G401 (cell line): ENCODE results near the gene FAM168B. TPM values are rescaled to one million over a fixed set of nuclear protein-coding genes. Genes with fewer than 3 reads are reported as not detected.
A peak's percentile ranks its signal among the peaks of the same experiment; 100 is the strongest.

Source experiments
- DNase-seq: peaks from one replicate; pipeline ENCODE4 v3.0.0-alpha.2; 2015; ENCODE audit warnings: low spot score
- in situ Hi-C: cut with HindIII; loops from 2 replicates; pipeline ENCODE4 v1.10.0; 2016; ENCODE audit warnings: low sequenced_read_pairs, mixed read lengths
- total RNA-seq: library from RNA; depleted of rRNA; stranded (reverse); fragments of >200 nt; shearing (Covaris generic); gene quantifications from 2 replicates; pipeline ENCODE4 v1.2.3, GENCODE V29; 2014

The FAM168B gene
- total RNA-seq, 1 experiment from 2014 or later, result 92.2 TPM

GRCh38 chr2:131058214-131058843 is 34.9 kb downstream of the FAM168B start:
- in situ Hi-C loops, result no loop called here

GRCh38 chr2:131056932-131057287 is 36.4 kb downstream of the FAM168B start:
- no peak for DNase-seq
- in situ Hi-C loops, result no loop called here

More at GRCh38 chr2:131058214-131058843, 34.9 kb downstream of the FAM168B start:
- no peak for DNase-seq

GRCh38 chr2:131056204-131056931 is 36.9 kb downstream of the FAM168B start:
- peak; percentile 50 for DNase-seq

GRCh38 chr2:131055169-131056065 is 37.8 kb downstream of the FAM168B start:
- in situ Hi-C loops, result no loop called here
- DNase-seq, result no peak

More at GRCh38 chr2:131056204-131056931, 36.9 kb downstream of the FAM168B start:
- in situ Hi-C loops, result no loop called here

- in situ Hi-C loops, result no loop called here
These were observed 38.8 kb downstream of the FAM168B start for GRCh38 chr2:131054488-131054887.

GRCh38 chr2:131052741-131053263 is 40.5 kb downstream of the FAM168B start:
- no peak for DNase-seq
- in situ Hi-C loops, result no loop called here

More at GRCh38 chr2:131054488-131054887, 38.8 kb downstream of the FAM168B start:
- no peak for DNase-seq

- in situ Hi-C loops, result no loop called here
- DNase-seq, result no peak
These were observed 42.4 kb downstream of the FAM168B start for GRCh38 chr2:131050896-131051295.

- no peak for DNase-seq
- in situ Hi-C loops, result no loop called here
These were observed 44.0 kb downstream of the FAM168B start for GRCh38 chr2:131049150-131049718.

- in situ Hi-C loops, result no loop called here
- no peak for DNase-seq
These were observed 44.6 kb downstream of the FAM168B start for GRCh38 chr2:131048641-131049040.

- DNase-seq, result no peak
- in situ Hi-C loops, result no loop called here
These were observed 45.2 kb downstream of the FAM168B start for GRCh38 chr2:131047920-131048560.

- in situ Hi-C loops, result no loop called here
- DNase-seq, result peak; percentile 79
These were observed 46.2 kb downstream of the FAM168B start for GRCh38 chr2:131046918-131047652.

GRCh38 chr2:131046028-131046917 is 47.0 kb downstream of the FAM168B start:
- DNase-seq, result peak; percentile 59
- in situ Hi-C loops, result no loop called here

- DNase-seq, result no peak
- in situ Hi-C loops, result no loop called here
These were observed 47.8 kb downstream of the FAM168B start for GRCh38 chr2:131045286-131046027.

GRCh38 chr2:131044757-131045150 is 48.5 kb downstream of the FAM168B start:
- in situ Hi-C loops, result no loop called here
- DNase-seq, result no peak

- in situ Hi-C loops, result no loop called here
- DNase-seq, result no peak
These were observed 49.0 kb downstream of the FAM168B start for GRCh38 chr2:131044075-131044756.
